SK-N-SH (cell line): Measurements from ENCODE around the gene MANEAL. TPM values are rescaled to one million over a fixed set of nuclear protein-coding genes. Genes with fewer than 3 reads are reported as not detected.

ENCODE experiments used
- CTCF ChIA-PET: fragments of 300-600, 350-600 bp; formaldehyde crosslinking; extraction: SDS; loops from one replicate; lab custom pipeline; 2021; lab: Yijun Ruan, JAX
- POLR2A ChIA-PET: fragments of 350-600 bp; sonication (Branson Sonifier 250); formaldehyde crosslinking; extraction: SDS; loops from one replicate; lab custom pipeline; 2020; ENCODE audit warnings: antibody characterized with exemption, inconsistent platforms; lab: Yijun Ruan, JAX
- DNase-seq: peaks from one replicate; pipeline ENCODE4 v3.0.0; 2012
- H2AFZ ChIP-seq: fragments of 200-600 bp; sonication (generic); 2 replicates; pipeline ENCODE4 v1.8.1; 2016; ENCODE audit warnings: antibody characterized with exemption, mild to moderate bottlenecking, low read depth
- H3F3A ChIP-seq: fragments of 200-600 bp; sonication (generic); replicated peaks from 2 replicates; pipeline ENCODE3; 2016; ENCODE audit warnings: antibody characterized with exemption, mild to moderate bottlenecking; ENCODE audit not compliant: insufficient read depth
- H3K27ac ChIP-seq, 2 experiments: fragments of 200-500 bp in 1 of 2; fragments of 200-600 bp in 1 of 2; sonication (Bioruptor generic) in 1 of 2; sonication (generic), shearing (Covaris generic) in 1 of 2; 2 replicates each; pipeline versions ENCODE4 v1.5.1 to v1.6.1; 2014 to 2016; ENCODE audit warnings: low read depth in 2 of 2, inconsistent platforms in 1 of 2, low read length in 1 of 2, mild to moderate bottlenecking in 1 of 2, mixed read lengths in 1 of 2
- H3K27me3 ChIP-seq: fragments of 200-600 bp; sonication (generic), shearing (Covaris generic); 2 replicates; pipeline ENCODE4 v1.6.1; 2016; ENCODE audit warnings: mixed run types; ENCODE audit not compliant: insufficient read depth
- H3K36me3 ChIP-seq, 2 experiments: fragments of 200-500 bp in 1 of 2; fragments of 200-600 bp in 1 of 2; sonication (Bioruptor generic) in 1 of 2; sonication (generic) in 1 of 2; replicated peaks in 1 of 2; 2 replicates each; pipeline versions ENCODE3 to v1.5.1; 2014 to 2016; ENCODE audit warnings: low read length in 1 of 2, mild to moderate bottlenecking in 1 of 2; ENCODE audit not compliant: insufficient read depth in 2 of 2, control insufficient read depth in 1 of 2
- H3K4me1 ChIP-seq, 2 experiments: fragments of 200-500 bp in 1 of 2; fragments of 200-600 bp in 1 of 2; sonication (Bioruptor generic) in 1 of 2; sonication (generic), shearing (Covaris generic) in 1 of 2; 2 replicates each; pipeline versions ENCODE4 v1.5.1 to v1.6.1; 2014 to 2016; ENCODE audit warnings: low read depth in 1 of 2, low read length in 1 of 2, mixed run types in 1 of 2; ENCODE audit not compliant: insufficient read depth in 2 of 2, control insufficient read depth in 1 of 2
- H3K4me2 ChIP-seq: fragments of 200-600 bp; sonication (generic), shearing (Covaris generic); 2 replicates; pipeline ENCODE4 v1.6.1; 2017; ENCODE audit warnings: mixed run types
- H3K4me3 ChIP-seq, 2 experiments: fragments of 200-500 bp in 1 of 2; fragments of 200-600 bp in 1 of 2; sonication (Bioruptor generic) in 1 of 2; sonication (generic), shearing (Covaris generic) in 1 of 2; 2 replicates each; pipeline versions ENCODE4 v1.5.1 to v1.8.1; 2014 to 2016; ENCODE audit warnings: low read depth in 2 of 2, inconsistent platforms in 1 of 2, low read length in 1 of 2, mild to moderate bottlenecking in 1 of 2, mixed read lengths in 1 of 2, moderate library complexity in 1 of 2
- H3K79me2 ChIP-seq: fragments of 200-600 bp; sonication (generic); 2 replicates; pipeline ENCODE4 v1.8.1; 2017; ENCODE audit warnings: mild to moderate bottlenecking; ENCODE audit not compliant: insufficient read depth
- H3K9ac ChIP-seq: fragments of 200-600 bp; sonication (generic); 2 replicates; pipeline ENCODE4 v1.6.1; 2017; ENCODE audit warnings: mixed run types
- H3K9me2 ChIP-seq: fragments of 200-600 bp; sonication (generic); 2 replicates; pipeline ENCODE4 v1.6.1; 2017; ENCODE audit warnings: mixed run types
- H3K9me3 ChIP-seq: fragments of 200-600 bp; sonication (generic); 2 replicates; pipeline ENCODE4 v1.6.1; 2017; ENCODE audit warnings: mixed run types, mild to moderate bottlenecking, moderate library complexity
- H4K20me1 ChIP-seq: fragments of 200-600 bp; sonication (generic); 2 replicates; pipeline ENCODE4 v1.6.1; 2017; ENCODE audit warnings: mild to moderate bottlenecking, mixed run types; ENCODE audit not compliant: insufficient read depth
- CHD2 ChIP-seq: fragments of 150-350 bp; IDR thresholded peaks from 2 replicates; pipeline ENCODE4 v1.6.1; 2018; ENCODE audit warnings: low read length; ENCODE audit not compliant: partially characterized antibody
- ELF1 ChIP-seq: IDR thresholded peaks from 2 replicates; pipeline ENCODE4 v1.4.0; 2012
- EZH2phosphoT487 ChIP-seq: fragments of 200-600 bp; sonication (generic); IDR thresholded peaks from 2 replicates; pipeline ENCODE4 v1.6.1; 2017; ENCODE audit warnings: low read depth, mixed run types, mild to moderate bottlenecking, antibody characterized with exemption, moderate library complexity, borderline replicate concordance
- FOSL2 ChIP-seq: IDR thresholded peaks from 2 replicates; pipeline ENCODE4 v1.4.0; 2012; ENCODE audit warnings: low read depth, mild to moderate bottlenecking, moderate library complexity, borderline replicate concordance
- FOXJ3 ChIP-seq: sonication (generic); formaldehyde crosslinking; IDR thresholded peaks from 2 replicates; pipeline ENCODE4 v1.5.1; 2020; ENCODE audit warnings: mild to moderate bottlenecking, missing genetic modification reagents
- FOXM1 ChIP-seq: IDR thresholded peaks from 2 replicates; pipeline ENCODE4 v1.4.0; 2012; ENCODE audit warnings: low read depth, mild to moderate bottlenecking
- IRF3 ChIP-seq: fragments of 150-350 bp; IDR thresholded peaks from 2 replicates; pipeline ENCODE4 v1.6.1; 2016; ENCODE audit warnings: mild to moderate bottlenecking, low read depth, low read length
- JUND ChIP-seq: IDR thresholded peaks from 2 replicates; pipeline ENCODE4 v1.4.0; 2012
- MEF2A ChIP-seq: IDR thresholded peaks from 2 replicates; pipeline ENCODE4 v1.4.0; 2012; ENCODE audit warnings: low read depth, borderline replicate concordance
- NFIC ChIP-seq: IDR thresholded peaks from 2 replicates; pipeline ENCODE4 v1.4.0; 2012; ENCODE audit warnings: borderline replicate concordance
- NRF1 ChIP-seq: IDR thresholded peaks from 2 replicates; pipeline ENCODE4 v1.6.1; 2012; ENCODE audit warnings: low read depth, mild to moderate bottlenecking, low read length
- POLR2AphosphoS5 ChIP-seq: IDR thresholded peaks from 2 replicates; pipeline ENCODE4 v1.6.1; 2012; ENCODE audit warnings: low read depth, low read length
- SIN3A ChIP-seq: IDR thresholded peaks from 2 replicates; pipeline ENCODE4 v1.6.1; 2012; ENCODE audit warnings: low read depth, mild to moderate bottlenecking, low read length, moderate library complexity, borderline replicate concordance
- SMC3 ChIP-seq: IDR thresholded peaks from 2 replicates; pipeline ENCODE4 v1.6.1; 2012; ENCODE audit warnings: low read depth, low read length, improper control_type of control experiment
- TEAD4 ChIP-seq: IDR thresholded peaks from 2 replicates; pipeline ENCODE4 v1.4.0; 2012; ENCODE audit warnings: mild to moderate bottlenecking, borderline replicate concordance; ENCODE audit not compliant: insufficient read depth
- YY1 ChIP-seq: IDR thresholded peaks from 2 replicates; pipeline ENCODE4 v1.4.0; 2012; ENCODE audit warnings: low read depth, mild to moderate bottlenecking
- WGBS: methylation state at CpG from one replicate; pipeline ENCODE4 v1.1.6; 2017; ENCODE audit warnings: low lambda C conversion rate; 5-methylcytosine and 5-hydroxymethylcytosine counted together
- polyA plus RNA-seq, 3 experiments: library from polyadenylated mRNA; depleted of rRNA; stranded (reverse); fragments of >200 nt; gene quantifications; 2 replicates each; pipeline ENCODE4 v1.2.3, GENCODE V29; 2012
- TF ChIP-seq, protein P1 (sequence below): fragments of 200-600 bp; sonication (generic); IDR thresholded peaks from 2 replicates; pipeline ENCODE4 v1.6.1; 2017; ENCODE audit warnings: antibody characterized with exemption, mild to moderate bottlenecking, moderate library complexity
- TF ChIP-seq, protein P2 (sequence below): IDR thresholded peaks from 2 replicates; pipeline ENCODE4; 2012
- TF ChIP-seq, protein P3 (sequence below): fragments of 150-350 bp; IDR thresholded peaks from 2 replicates; pipeline ENCODE4 v1.6.1; 2017; ENCODE audit warnings: antibody characterized with exemption, low read length, low read depth, borderline replicate concordance

MANEAL gene
- polyA plus RNA-seq, 1 of the 3 experiments (the other 2 are of a cell fraction), result 2.7 TPM

GRCh38 chr1:37807220-37807554, 13.5 kb downstream of the MANEAL start:
- peak overlapping the region; percentile 99 for H3K4me2 ChIP-seq
- H3F3A ChIP-seq, result peaks cover 35% of the 10 kb centered on the region
- H3K27ac ChIP-seq, result peak overlapping the region; percentile 82 to 91
- H3K79me2 ChIP-seq, result peaks cover 51% of the 10 kb centered on the region
- peak overlapping the region; percentile 89 for H3K9ac ChIP-seq
- ChIA-PET POLR2A (interaction anchor here (1.3 to 3.5 kb wide), 4 partner anchors 9 to 52 kb away, joined by 6 to 29 read pairs (median 22); partner anchors contain the start of genes EPHA10, MANEAL and MTF1), CTCF (interaction anchor here (0.6 to 3.2 kb wide), 7 partner anchors 9 to 114 kb away, joined by 3 to 20 read pairs (median 3); partner anchors contain the start of gene MTF1)
- no peak overlapping the region for H2AFZ ChIP-seq
- peak overlapping the region; percentile 91 for H3K4me3 ChIP-seq
- WGBS, result 2% methylated on average over 7 of the region's 9 CpGs
- H3K9me2 ChIP-seq, result no peaks in the 10 kb centered on the region
- H3K4me1 ChIP-seq, result peaks cover 15 to 29% of the 10 kb centered on the region in 2 experiments
- H4K20me1 ChIP-seq, result peaks cover 35% of the 10 kb centered on the region
- TF ChIP-seq NFIC (no peak), SMC3 (no peak), TEAD4 (no peak), NRF1 (no peak), FOXM1 (no peak), JUND (no peak), CHD2 (no peak), FOXJ3 (CRISPR knock-in tag) (no peak), IRF3 (no peak), SIN3A (no peak), YY1 (no peak), FOSL2 (no peak), ELF1 (no peak), EZH2phosphoT487 (no peak), MEF2A (no peak), POLR2AphosphoS5 (no peak)
- TF ChIP-seq, protein P1, sequence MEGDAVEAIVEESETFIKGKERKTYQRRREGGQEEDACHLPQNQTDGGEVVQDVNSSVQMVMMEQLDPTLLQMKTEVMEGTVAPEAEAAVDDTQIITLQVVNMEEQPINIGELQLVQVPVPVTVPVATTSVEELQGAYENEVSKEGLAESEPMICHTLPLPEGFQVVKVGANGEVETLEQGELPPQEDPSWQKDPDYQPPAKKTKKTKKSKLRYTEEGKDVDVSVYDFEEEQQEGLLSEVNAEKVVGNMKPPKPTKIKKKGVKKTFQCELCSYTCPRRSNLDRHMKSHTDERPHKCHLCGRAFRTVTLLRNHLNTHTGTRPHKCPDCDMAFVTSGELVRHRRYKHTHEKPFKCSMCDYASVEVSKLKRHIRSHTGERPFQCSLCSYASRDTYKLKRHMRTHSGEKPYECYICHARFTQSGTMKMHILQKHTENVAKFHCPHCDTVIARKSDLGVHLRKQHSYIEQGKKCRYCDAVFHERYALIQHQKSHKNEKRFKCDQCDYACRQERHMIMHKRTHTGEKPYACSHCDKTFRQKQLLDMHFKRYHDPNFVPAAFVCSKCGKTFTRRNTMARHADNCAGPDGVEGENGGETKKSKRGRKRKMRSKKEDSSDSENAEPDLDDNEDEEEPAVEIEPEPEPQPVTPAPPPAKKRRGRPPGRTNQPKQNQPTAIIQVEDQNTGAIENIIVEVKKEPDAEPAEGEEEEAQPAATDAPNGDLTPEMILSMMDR, result no peak
- TF ChIP-seq, protein P2, sequence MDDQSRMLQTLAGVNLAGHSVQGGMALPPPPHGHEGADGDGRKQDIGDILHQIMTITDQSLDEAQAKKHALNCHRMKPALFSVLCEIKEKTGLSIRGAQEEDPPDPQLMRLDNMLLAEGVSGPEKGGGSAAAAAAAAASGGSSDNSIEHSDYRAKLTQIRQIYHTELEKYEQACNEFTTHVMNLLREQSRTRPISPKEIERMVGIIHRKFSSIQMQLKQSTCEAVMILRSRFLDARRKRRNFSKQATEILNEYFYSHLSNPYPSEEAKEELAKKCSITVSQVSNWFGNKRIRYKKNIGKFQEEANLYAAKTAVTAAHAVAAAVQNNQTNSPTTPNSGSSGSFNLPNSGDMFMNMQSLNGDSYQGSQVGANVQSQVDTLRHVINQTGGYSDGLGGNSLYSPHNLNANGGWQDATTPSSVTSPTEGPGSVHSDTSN, result no peak
- TF ChIP-seq, protein P3, sequence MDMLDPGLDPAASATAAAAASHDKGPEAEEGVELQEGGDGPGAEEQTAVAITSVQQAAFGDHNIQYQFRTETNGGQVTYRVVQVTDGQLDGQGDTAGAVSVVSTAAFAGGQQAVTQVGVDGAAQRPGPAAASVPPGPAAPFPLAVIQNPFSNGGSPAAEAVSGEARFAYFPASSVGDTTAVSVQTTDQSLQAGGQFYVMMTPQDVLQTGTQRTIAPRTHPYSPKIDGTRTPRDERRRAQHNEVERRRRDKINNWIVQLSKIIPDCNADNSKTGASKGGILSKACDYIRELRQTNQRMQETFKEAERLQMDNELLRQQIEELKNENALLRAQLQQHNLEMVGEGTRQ, result no peak
- H3K9me3 ChIP-seq, result no peaks in the 10 kb centered on the region
- DNase-seq, result peak; percentile 48
- H3K36me3 ChIP-seq, result peaks cover 61 to 62% of the 10 kb centered on the region in 2 experiments
- no peaks in the 10 kb centered on the region for H3K27me3 ChIP-seq
